RPMI8226 (cell line): ENCODE data around the gene TSPAN33.
"Not testable (repeated sequence)": the region's sequence is repeated elsewhere in the genome, so short reads cannot be mapped to it uniquely, and the experiment has no call there.

ENCODE experiments used
- DNase-seq: peaks from one replicate; pipeline ENCODE4 v3.0.0-alpha.2; 2015

The TSPAN33 gene

GRCh38 chr7:129144095-129144833, at the start of gene TSPAN33:
Gene TSPAN33, plus strand, starts transcription at chr7:129144707. Its CDS starts 274 bp downstream, at chr7:129144981.
- DNase-seq = peak; percentile 61

GRCh38 chr7:129095258-129095657, 49.2 kb upstream of the TSPAN33 start:
- peak; percentile 49 for DNase-seq

GRCh38 chr7:129098409-129099084, 46.0 kb upstream of the TSPAN33 start:
- no peak for DNase-seq

- no peak for DNase-seq
Measured at GRCh38 chr7:129100827-129101166, 43.7 kb upstream of the TSPAN33 start.

- DNase-seq = no peak
Measured at GRCh38 chr7:129101746-129102145, 42.8 kb upstream of the TSPAN33 start.

GRCh38 chr7:129103561-129104324, 40.8 kb upstream of the TSPAN33 start:
- DNase-seq = no peak

- DNase-seq = no peak
Measured at GRCh38 chr7:129108581-129108980, 35.9 kb upstream of the TSPAN33 start.

GRCh38 chr7:129110258-129110981, 34.1 kb upstream of the TSPAN33 start:
- peak; percentile 15 for DNase-seq

- no peak for DNase-seq
Measured at GRCh38 chr7:129110982-129111376, 33.5 kb upstream of the TSPAN33 start.

- no peak for DNase-seq
Measured at GRCh38 chr7:129115676-129116075, 28.8 kb upstream of the TSPAN33 start.

- DNase-seq = no peak
Measured at GRCh38 chr7:129118182-129118581, 26.3 kb upstream of the TSPAN33 start.

- no peak for DNase-seq
Measured at GRCh38 chr7:129118976-129119375, 25.5 kb upstream of the TSPAN33 start.

- not testable (repeated sequence) for DNase-seq
Measured at GRCh38 chr7:129121501-129122077, 22.9 kb upstream of the TSPAN33 start.

- DNase-seq = no peak
Measured at GRCh38 chr7:129122078-129122750, 22.3 kb upstream of the TSPAN33 start.

- DNase-seq = peak; percentile 14
Measured at GRCh38 chr7:129122751-129123509, 21.6 kb upstream of the TSPAN33 start.

- DNase-seq = no peak
Measured at GRCh38 chr7:129123510-129123857, 21.0 kb upstream of the TSPAN33 start.

- DNase-seq = no peak
Measured at GRCh38 chr7:129126314-129126713, 18.2 kb upstream of the TSPAN33 start.

GRCh38 chr7:129127154-129127553, 17.4 kb upstream of the TSPAN33 start:
- no peak for DNase-seq

- no peak for DNase-seq
Measured at GRCh38 chr7:129127601-129128000, 16.9 kb upstream of the TSPAN33 start.

- DNase-seq = no peak
Measured at GRCh38 chr7:129134356-129134987, 10.0 kb upstream of the TSPAN33 start.
